ENCODE measurements around the gene ATP8A2.

GRCh38 chr13:25848812-25849745 lies 477.3 kb downstream of the ATP8A2 start:
- TF ChIP-seq, protein P1, sequence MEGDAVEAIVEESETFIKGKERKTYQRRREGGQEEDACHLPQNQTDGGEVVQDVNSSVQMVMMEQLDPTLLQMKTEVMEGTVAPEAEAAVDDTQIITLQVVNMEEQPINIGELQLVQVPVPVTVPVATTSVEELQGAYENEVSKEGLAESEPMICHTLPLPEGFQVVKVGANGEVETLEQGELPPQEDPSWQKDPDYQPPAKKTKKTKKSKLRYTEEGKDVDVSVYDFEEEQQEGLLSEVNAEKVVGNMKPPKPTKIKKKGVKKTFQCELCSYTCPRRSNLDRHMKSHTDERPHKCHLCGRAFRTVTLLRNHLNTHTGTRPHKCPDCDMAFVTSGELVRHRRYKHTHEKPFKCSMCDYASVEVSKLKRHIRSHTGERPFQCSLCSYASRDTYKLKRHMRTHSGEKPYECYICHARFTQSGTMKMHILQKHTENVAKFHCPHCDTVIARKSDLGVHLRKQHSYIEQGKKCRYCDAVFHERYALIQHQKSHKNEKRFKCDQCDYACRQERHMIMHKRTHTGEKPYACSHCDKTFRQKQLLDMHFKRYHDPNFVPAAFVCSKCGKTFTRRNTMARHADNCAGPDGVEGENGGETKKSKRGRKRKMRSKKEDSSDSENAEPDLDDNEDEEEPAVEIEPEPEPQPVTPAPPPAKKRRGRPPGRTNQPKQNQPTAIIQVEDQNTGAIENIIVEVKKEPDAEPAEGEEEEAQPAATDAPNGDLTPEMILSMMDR (IDR thresholded peaks at IDR 0.05 in 2 of 3, conservative IDR thresholded peaks at IDR 0.05 in 1 of 3; ENCODE audit: control insufficient read depth in 2 of 3, extremely low read depth in 1 of 3, insufficient read depth in 1 of 3, low read depth in 3 of 3, low read length in 3 of 3) = no peak
- TF ChIP-seq STAT1 (conservative IDR thresholded peaks at IDR 0.05) (no peak), CHD4 (IDR thresholded peaks at IDR 0.05) (no peak), RFX5 (IDR thresholded peaks at IDR 0.05; ENCODE audit: low read depth, low read length) (no peak), PAX8 (IDR thresholded peaks at IDR 0.05) (no peak), EZH2 (IDR thresholded peaks at IDR 0.05; ENCODE audit: borderline replicate concordance, control insufficient read depth, low read depth, low read length) (no peak)

Measured in GM12878 (cell line).